RWPE1 (cell line): ENCODE measurements around the gene CKAP4.

Experiments used
- CTCF ChIA-PET: fragments of 350-600 bp; sonication (Branson Sonifier 250); formaldehyde crosslinking; extraction: SDS; loops from one replicate; lab custom pipeline; 2021; lab: Yijun Ruan, JAX
- POLR2A ChIA-PET: fragments of 400-600 bp; formaldehyde crosslinking; extraction: SDS; loops from one replicate; lab custom pipeline; 2020; ENCODE audit warnings: antibody characterized with exemption; ENCODE audit not compliant: low non-redundant PET; lab: Yijun Ruan, JAX
- DNase-seq: peaks from one replicate; pipeline ENCODE4 v3.0.0; 2012; ENCODE audit warnings: low spot score
- H3K27ac ChIP-seq: fragments of 450-650 bp; 2 replicates; pipeline ENCODE4 v1.5.1; 2017
- TF ChIP-seq, protein P1 (sequence below): fragments of 450-650 bp; conservative IDR thresholded peaks from 2 replicates; pipeline ENCODE4 v1.5.1; 2017; ENCODE audit warnings: low read depth, mild to moderate bottlenecking

CKAP4 gene

DNA sequence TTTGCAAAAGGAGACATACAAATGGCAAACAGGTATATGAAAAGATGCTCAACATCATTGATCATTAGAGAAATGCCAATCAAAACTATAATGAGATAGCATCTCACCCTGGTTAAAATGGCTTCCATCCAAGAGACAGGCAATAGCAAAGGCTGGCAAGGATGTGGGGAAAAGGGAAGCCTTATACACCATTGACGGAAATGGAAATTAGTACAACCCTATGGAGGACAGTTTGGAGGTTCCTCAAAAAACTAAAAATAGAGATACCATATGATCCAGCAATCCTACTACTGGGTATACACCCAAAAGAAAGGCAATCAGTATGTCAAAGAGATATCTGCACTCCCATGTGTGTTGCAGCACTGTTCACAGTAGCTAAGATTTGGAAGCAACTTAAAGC lies 17.3 kb upstream of the CKAP4 start:
- POLR2A ChIA-PET: no interaction called here
- TF ChIP-seq, protein P1, sequence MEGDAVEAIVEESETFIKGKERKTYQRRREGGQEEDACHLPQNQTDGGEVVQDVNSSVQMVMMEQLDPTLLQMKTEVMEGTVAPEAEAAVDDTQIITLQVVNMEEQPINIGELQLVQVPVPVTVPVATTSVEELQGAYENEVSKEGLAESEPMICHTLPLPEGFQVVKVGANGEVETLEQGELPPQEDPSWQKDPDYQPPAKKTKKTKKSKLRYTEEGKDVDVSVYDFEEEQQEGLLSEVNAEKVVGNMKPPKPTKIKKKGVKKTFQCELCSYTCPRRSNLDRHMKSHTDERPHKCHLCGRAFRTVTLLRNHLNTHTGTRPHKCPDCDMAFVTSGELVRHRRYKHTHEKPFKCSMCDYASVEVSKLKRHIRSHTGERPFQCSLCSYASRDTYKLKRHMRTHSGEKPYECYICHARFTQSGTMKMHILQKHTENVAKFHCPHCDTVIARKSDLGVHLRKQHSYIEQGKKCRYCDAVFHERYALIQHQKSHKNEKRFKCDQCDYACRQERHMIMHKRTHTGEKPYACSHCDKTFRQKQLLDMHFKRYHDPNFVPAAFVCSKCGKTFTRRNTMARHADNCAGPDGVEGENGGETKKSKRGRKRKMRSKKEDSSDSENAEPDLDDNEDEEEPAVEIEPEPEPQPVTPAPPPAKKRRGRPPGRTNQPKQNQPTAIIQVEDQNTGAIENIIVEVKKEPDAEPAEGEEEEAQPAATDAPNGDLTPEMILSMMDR: no peak

DNA sequence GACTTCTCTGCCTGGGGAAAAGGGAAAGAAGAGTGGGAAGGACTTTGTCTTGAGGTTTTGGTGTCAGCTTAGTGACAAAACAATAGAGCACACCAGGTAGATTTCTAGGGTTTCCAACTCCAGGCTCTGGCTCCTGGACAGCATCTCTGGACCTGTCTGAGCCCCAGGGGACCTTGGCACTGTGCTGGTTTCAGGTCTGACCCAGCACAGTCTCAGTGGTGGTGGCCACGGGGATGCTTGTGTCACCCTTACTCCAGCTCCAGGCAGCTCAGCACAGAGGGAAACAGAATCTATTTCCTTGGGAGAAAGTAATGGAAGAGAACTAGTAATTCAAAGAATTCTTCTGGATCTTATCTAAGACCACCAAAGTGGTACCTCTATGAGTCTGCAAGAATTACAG lies 11.1 kb upstream of the CKAP4 start:
- TF ChIP-seq, protein P1: no peak
- DNase-seq: no peak
- no peak overlapping the region for H3K27ac ChIP-seq
- ChIA-PET CTCF (interaction anchor here (0.7 kb wide), 1 partner anchor 13 kb away, joined by 3 read pairs; no protein-coding TSS in a partner anchor), POLR2A (no interaction called here)

More for the DNA sequence above, 17.3 kb upstream of the CKAP4 start:
- H3K27ac ChIP-seq: no peak overlapping the region
- DNase-seq: no peak
- CTCF ChIA-PET: no interaction called here

DNA sequence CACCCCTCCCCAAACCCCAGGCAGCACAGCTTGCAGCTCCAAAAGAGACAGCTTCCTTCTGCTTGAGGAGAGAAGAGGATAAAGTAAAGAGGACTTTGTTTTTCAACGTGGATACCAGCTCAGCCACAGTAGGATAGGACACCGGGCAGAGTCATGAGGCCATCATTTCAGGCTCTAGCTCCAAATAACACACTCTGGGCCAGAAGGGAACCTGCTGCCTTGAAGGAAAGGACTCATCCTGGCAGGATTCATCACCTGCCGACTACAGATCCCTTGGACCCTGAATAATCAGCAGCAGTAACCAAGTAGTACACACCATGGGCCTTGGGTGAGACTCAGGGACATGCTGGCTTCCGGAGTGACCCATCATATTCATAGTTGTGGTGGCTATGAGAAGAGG lies 10.4 kb upstream of the CKAP4 start:
- DNase-seq: no peak
- TF ChIP-seq, protein P1: no peak
- no peak overlapping the region for H3K27ac ChIP-seq
- POLR2A ChIA-PET: no interaction called here
- CTCF ChIA-PET: no interaction called here

DNA sequence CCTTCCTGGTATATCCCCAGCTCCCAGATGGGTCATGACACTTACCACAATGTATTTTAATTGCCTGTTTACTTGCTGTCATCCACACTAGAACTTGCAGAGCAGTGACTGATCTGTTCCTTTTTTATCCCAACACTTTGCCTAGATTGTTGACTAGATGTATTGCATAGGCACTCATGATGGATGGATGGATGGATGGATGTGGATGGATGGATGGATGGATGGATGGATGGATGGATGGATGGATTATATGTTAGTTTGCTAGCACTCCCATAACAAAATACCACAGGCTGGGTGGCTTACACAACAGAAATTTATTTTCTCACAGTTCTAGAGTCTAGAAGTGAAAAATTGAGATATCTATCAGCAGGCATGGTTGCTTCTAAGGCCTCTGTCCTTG lies 8.7 kb upstream of the CKAP4 start:
- CTCF ChIA-PET: interaction anchor here (1.0 kb wide), 1 partner anchor 43 kb away, joined by 3 read pairs; no protein-coding TSS in a partner anchor
- POLR2A ChIA-PET: no interaction called here
- no peak for DNase-seq
- TF ChIP-seq, protein P1: no peak
- no peak overlapping the region for H3K27ac ChIP-seq

DNA sequence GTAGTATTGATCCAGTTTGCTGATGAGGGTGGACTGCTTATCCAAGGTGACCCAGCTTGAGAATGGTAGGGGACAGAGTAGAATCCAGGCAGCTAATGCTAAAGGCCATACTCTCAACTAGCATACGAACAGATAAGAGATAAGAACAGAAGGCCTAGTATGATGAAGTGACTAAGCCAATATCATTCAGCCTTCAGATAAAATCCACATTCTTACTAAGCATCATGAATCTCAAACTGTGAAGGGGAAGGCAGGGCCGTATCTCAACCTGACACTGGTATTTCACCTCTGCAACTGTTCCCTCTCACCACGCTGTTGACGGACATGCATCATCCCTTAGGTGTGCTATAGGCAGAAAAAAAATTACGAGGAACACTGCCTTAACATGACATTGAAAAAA lies 8.1 kb upstream of the CKAP4 start:
- H3K27ac ChIP-seq: no peak overlapping the region
- ChIA-PET CTCF (interaction anchor here (1.0 kb wide), 1 partner anchor 44 kb away, joined by 3 read pairs; no protein-coding TSS in a partner anchor), POLR2A (no interaction called here)
- DNase-seq: no peak
- TF ChIP-seq, protein P1: no peak

DNA sequence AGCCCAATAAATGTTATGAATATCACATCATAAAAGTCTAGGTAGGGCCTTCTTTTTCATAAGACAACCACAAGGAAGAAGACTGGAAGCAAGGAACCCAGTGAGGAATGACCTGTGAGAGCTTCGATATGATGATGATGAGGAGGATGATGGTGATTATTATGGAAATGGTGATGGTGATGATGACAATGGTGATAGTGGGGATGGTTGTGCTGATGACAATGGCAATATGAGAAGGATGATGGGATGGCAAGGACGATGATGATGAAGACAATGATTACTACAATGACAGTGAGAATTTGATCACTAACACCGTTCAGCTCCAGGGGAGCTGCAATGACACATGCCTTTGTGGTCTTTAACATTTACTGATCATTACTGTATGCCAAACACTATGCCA lies 7.7 kb upstream of the CKAP4 start:
- no peak overlapping the region for H3K27ac ChIP-seq
- CTCF ChIA-PET: interaction anchor here (1.0 kb wide), 1 partner anchor 44 kb away, joined by 3 read pairs; no protein-coding TSS in a partner anchor
- POLR2A ChIA-PET: no interaction called here
- DNase-seq: no peak
- TF ChIP-seq, protein P1: no peak
